ENCODE data around the gene CDH4.

- TF ChIP-seq CTCF (IDR thresholded peaks at IDR 0.05; ENCODE audit: extremely low read depth in 1 of 2, insufficient read depth in 1 of 2, low read depth in 1 of 2, low read length in 2 of 2) (no peak), POLR2A (IDR thresholded peaks at IDR 0.05; ENCODE audit: low read depth, low read length) (no peak), EZH2 (IDR thresholded peaks at IDR 0.05; ENCODE audit: borderline replicate concordance, low read depth, low read length, severe bottlenecking) (no peak), JUN (IDR thresholded peaks at IDR 0.05; ENCODE audit: borderline replicate concordance, insufficient read depth, insufficient read length, low read depth) (no peak), POLR2AphosphoS5 (IDR thresholded peaks at IDR 0.05; ENCODE audit: insufficient read depth, low read depth, low read length) (no peak)
Measured at GRCh38 chr20:61404303-61404702, 152.2 kb downstream of the CDH4 start.

Data from endothelial cell of umbilical vein (primary cell).